Measurements from ENCODE around the gene SGCD. TPM values are rescaled to one million over a fixed set of nuclear protein-coding genes. Genes with fewer than 3 reads are reported as not detected.

The SGCD gene
- total and polyA plus RNA-seq, 3 donors from 2014 or later = 2.8 to 6.1 (median 5.0) TPM

DNA sequence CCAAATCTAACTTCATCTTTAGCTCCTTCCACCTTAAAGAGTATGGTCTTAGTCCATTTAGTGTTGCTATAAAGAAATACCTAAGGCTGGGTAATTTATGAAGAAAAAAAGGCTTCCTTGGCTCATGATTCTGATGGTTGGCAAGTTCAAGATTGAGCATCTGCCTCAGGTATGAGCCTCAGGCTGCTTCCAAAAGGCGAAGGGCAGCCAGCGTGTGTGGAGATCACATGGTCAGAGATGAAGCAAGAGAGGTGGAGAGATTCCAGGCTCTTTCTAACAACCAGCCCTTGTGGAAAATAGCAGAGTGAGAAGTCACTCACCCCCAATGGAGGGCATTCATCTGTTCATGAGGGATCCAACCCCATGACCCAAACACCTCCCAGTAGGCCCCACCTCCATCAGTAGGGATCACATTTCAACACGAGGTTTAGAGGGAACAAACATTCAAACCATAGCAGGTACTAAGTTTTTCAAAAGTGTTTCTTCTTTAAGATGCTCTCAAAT lies 225.9 kb downstream of the SGCD start:
- intact Hi-C loops (cut with DNase I; ENCODE audit: low total_unique reads) = no loop called here
- no peaks in the 10 kb centered on the region for H3K27me3 ChIP-seq
- WGBS, 2 donors = 82 to 93% methylated on average over 3 of the region's 3 CpGs
- TF ChIP-seq, protein P1, sequence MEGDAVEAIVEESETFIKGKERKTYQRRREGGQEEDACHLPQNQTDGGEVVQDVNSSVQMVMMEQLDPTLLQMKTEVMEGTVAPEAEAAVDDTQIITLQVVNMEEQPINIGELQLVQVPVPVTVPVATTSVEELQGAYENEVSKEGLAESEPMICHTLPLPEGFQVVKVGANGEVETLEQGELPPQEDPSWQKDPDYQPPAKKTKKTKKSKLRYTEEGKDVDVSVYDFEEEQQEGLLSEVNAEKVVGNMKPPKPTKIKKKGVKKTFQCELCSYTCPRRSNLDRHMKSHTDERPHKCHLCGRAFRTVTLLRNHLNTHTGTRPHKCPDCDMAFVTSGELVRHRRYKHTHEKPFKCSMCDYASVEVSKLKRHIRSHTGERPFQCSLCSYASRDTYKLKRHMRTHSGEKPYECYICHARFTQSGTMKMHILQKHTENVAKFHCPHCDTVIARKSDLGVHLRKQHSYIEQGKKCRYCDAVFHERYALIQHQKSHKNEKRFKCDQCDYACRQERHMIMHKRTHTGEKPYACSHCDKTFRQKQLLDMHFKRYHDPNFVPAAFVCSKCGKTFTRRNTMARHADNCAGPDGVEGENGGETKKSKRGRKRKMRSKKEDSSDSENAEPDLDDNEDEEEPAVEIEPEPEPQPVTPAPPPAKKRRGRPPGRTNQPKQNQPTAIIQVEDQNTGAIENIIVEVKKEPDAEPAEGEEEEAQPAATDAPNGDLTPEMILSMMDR (IDR thresholded peaks at IDR 0.05) = no peak
- H3K4me1 ChIP-seq = no peaks in the 10 kb centered on the region
- no peak for DNase-seq
- no peak overlapping the region for H3K4me3 ChIP-seq
- H3K27ac ChIP-seq = no peak overlapping the region
- H3K36me3 ChIP-seq (ENCODE audit: low read depth, missing control alignments) = no peaks in the 10 kb centered on the region
- no peaks in the 10 kb centered on the region for H3K9me3 ChIP-seq

DNA sequence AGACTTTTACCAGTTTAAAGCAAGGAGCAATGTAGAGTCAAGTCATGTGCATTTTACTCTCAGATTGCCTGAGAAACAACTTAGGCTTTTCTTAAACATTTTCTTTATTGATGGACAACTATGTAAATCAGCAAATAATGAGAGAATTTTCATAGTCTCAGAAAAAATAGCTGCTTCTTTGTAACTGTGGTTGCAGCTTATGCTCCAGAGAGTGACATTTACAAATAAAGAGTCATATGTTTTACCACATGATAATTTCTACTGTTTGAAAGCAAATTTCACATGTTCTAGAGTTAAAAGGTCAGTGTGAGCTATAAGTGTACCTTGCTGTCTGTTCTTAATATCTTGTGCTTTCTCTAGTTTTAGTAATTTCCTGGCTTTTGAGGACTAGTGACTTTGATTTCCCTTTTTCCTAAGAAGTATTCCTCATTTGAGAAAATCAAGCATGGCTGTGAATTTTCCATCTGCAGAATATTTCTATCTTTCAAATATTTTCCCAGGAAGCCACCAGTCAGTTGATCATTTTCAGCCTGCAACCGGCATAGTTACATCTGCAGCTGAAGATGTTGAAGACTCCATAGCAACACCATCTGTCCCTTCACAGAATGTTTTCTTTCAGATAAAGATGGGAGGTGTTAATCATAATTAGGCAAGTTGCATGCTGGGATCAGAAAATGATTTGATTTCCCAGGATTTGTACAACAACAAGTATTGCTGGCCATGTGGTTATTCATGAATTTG lies 229.9 kb downstream of the SGCD start:
- TF ChIP-seq, protein P1 (IDR thresholded peaks at IDR 0.05) = no peak
- DNase-seq = no peak
- Histone ChIP-seq H3K27me3 (no peaks in the 10 kb centered on the region), H3K27ac (no peak overlapping the region), H3K9me3 (no peaks in the 10 kb centered on the region), H3K4me3 (no peak overlapping the region), H3K4me1 (no peaks in the 10 kb centered on the region), H3K36me3 (ENCODE audit: low read depth, missing control alignments) (no peaks in the 10 kb centered on the region)
- intact Hi-C loops (cut with DNase I; ENCODE audit: low total_unique reads) = no loop called here
- WGBS, 2 donors = 69% methylated on average over 1 of the region's 1 CpG

DNA sequence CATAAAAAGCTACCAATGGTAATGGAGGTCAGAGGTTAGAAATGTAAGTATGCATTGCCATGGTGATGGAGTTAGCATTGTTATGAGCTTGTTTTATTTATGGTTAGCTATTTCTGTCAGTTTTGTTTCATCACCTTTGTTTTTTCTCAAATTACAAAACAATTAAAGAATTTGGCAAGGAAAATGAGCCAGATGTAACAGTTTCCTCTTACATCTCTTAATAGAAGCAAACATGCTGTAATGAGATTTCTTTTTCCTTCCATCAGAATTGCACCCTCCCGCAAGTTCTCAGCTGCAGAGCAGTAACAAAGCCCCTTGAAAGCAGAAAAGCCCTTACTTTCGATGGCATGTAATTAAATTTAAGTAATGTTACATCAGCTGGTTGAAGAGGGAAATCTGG lies 233.0 kb downstream of the SGCD start:
- Histone ChIP-seq H3K27ac (no peak overlapping the region), H3K4me3 (no peak overlapping the region), H3K9me3 (no peaks in the 10 kb centered on the region), H3K4me1 (no peaks in the 10 kb centered on the region), H3K27me3 (no peaks in the 10 kb centered on the region), H3K36me3 (ENCODE audit: low read depth, missing control alignments) (no peaks in the 10 kb centered on the region)
- TF ChIP-seq, protein P1 (IDR thresholded peaks at IDR 0.05) = no peak
- no peak for TF ChIP-seq POLR2A (IDR thresholded peaks at IDR 0.05)
- 72 to 77% methylated on average over 2 of the region's 2 CpGs for WGBS, 2 donors
- intact Hi-C loops (cut with DNase I; ENCODE audit: low total_unique reads) = no loop called here
- no peak for DNase-seq

DNA sequence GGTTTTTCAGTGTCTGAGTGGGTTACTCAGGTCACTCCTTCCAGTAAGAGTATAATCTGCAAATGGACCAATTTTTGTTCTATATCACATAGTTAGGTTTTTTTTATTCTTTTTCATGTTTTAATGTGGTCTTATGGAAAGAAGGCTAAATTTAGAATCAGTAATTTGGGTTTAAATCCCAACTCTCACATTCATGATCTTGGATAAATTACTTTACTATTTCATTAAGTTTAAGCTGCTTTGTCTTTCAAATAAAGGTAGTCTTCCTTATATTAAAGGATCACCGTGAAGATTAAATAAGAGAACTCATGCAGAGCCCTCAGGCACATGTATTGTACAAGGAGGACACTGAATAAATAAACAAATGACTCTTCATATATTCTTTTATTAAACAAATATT lies 234.7 kb downstream of the SGCD start:
- Histone ChIP-seq H3K4me3 (no peak overlapping the region), H3K4me1 (no peaks in the 10 kb centered on the region), H3K27me3 (no peaks in the 10 kb centered on the region), H3K27ac (no peak overlapping the region), H3K36me3 (ENCODE audit: low read depth, missing control alignments) (no peaks in the 10 kb centered on the region), H3K9me3 (no peaks in the 10 kb centered on the region)
- intact Hi-C loops (cut with DNase I; ENCODE audit: low total_unique reads) = no loop called here
- 86 to 91% methylated on average over 1 of the region's 1 CpG for WGBS, 2 donors
- no peak for TF ChIP-seq POLR2A (IDR thresholded peaks at IDR 0.05)
- TF ChIP-seq, protein P1 (IDR thresholded peaks at IDR 0.05) = no peak
- no peak for DNase-seq

DNA sequence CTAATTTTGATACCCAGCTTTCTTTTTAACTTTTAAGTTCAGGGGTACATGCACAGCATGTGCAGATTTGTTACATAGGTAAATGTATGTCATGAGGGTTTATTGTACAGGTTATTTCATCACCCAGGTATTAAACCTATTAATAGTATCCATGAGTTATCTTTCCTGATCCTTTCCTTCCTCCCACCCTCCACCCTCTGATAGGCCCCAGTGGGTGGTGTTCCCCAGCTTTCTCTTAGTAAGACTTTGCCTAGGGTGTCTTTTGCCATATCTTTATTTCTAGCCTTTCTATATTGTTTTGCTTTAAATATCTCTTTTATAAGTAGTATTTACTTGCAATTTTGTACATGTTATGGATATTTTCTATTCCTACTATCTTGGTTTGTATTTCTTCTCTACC lies 243.7 kb downstream of the SGCD start:
- H3K36me3 ChIP-seq (ENCODE audit: low read depth, missing control alignments) = no peaks in the 10 kb centered on the region
- intact Hi-C loops (cut with DNase I; ENCODE audit: low total_unique reads) = no loop called here
- H3K27me3 ChIP-seq = no peaks in the 10 kb centered on the region
- TF ChIP-seq, protein P1 (IDR thresholded peaks at IDR 0.05) = no peak
- TF ChIP-seq POLR2A (IDR thresholded peaks at IDR 0.05) = no peak
- peaks cover 3% of the 10 kb centered on the region for H3K4me1 ChIP-seq
- H3K27ac ChIP-seq = no peak overlapping the region
- no peak overlapping the region for H3K4me3 ChIP-seq
- H3K9me3 ChIP-seq = no peaks in the 10 kb centered on the region
- no peak for DNase-seq
